Measurements from ENCODE around the gene KHDRBS2.
A peak's percentile ranks its signal among the peaks of the same experiment; 100 is the strongest.

KHDRBS2 gene

DNA sequence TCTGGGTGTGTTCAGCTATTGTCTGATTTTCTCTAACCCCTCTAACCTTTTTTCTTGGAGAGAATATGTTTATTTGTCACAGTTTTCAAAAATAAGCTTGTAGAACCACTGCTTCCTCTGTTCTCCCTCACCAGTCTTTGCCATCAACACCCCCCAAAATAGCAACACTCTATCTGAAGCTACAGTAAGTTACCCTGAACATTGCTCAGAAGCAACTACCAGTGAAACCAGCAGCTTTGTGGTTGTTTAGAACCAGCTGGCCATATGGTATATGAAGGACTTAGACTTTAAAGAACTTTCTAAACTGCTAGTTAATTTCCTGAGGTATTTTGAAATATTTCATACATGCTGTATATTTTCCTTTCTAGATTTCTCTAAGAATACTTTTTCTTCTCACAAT lies 242.9 kb downstream of the KHDRBS2 start:
- H2AK5ac ChIP-seq (ENCODE audit: low read depth, low read length): no peak overlapping the region
- no peaks in the 10 kb centered on the region for H3K36me3 ChIP-seq (replicated peaks in 1 of 2; ENCODE audit: control insufficient read depth in 2 of 2, insufficient read depth in 2 of 2, low read length in 2 of 2)
- no peak overlapping the region for H3K18ac ChIP-seq (ENCODE audit: low read length)
- H3K14ac ChIP-seq (ENCODE audit: low read length): no peak overlapping the region
- no peak overlapping the region for H3K4ac ChIP-seq (ENCODE audit: low read length)
- H3K9ac ChIP-seq (ENCODE audit: low read depth, low read length, poor library complexity): no peak overlapping the region
- DNase-seq (ENCODE audit: low spot score): no peak
- no peak overlapping the region for H2BK15ac ChIP-seq (ENCODE audit: low read length)
- no peak overlapping the region for H3K4me3 ChIP-seq (ENCODE audit: low read length in 2 of 2)
- H4K91ac ChIP-seq (ENCODE audit: low read depth, low read length, poor library complexity): no peak overlapping the region
- no peak overlapping the region for H2BK12ac ChIP-seq (ENCODE audit: low read length)
- H3K9me3 ChIP-seq (replicated peaks in 1 of 2; ENCODE audit: control insufficient read depth in 2 of 2, insufficient read depth in 1 of 2, low read depth in 1 of 2, low read length in 2 of 2): no peaks in the 10 kb centered on the region
- no peak overlapping the region for H3K4me2 ChIP-seq (ENCODE audit: insufficient read depth, low read length, poor library complexity, severe bottlenecking)
- no peak overlapping the region for H3K27ac ChIP-seq (replicated peaks; ENCODE audit: low read length)
- no peaks in the 10 kb centered on the region for H3K27me3 ChIP-seq (ENCODE audit: control insufficient read depth in 3 of 3, insufficient read depth in 3 of 3, low read depth in 1 of 3, low read length in 3 of 3)
- no peak overlapping the region for H2BK5ac ChIP-seq (ENCODE audit: low read length)
- no peak overlapping the region for H4K8ac ChIP-seq (ENCODE audit: low read depth, low read length)
- no peak overlapping the region for H3K23ac ChIP-seq (ENCODE audit: low read depth, low read length, poor library complexity)
- H3K4me1 ChIP-seq (ENCODE audit: control insufficient read depth in 2 of 2, insufficient read depth in 1 of 2, low read depth in 1 of 2, low read length in 2 of 2): no peaks in the 10 kb centered on the region
- H2AFZ ChIP-seq (ENCODE audit: low read length): no peak overlapping the region
- H3K79me1 ChIP-seq (ENCODE audit: low read depth, low read length): no peaks in the 10 kb centered on the region
- H2BK120ac ChIP-seq (ENCODE audit: low read depth, low read length): no peak overlapping the region

GRCh38 chr6:62042429-62042828 lies 243.6 kb downstream of the KHDRBS2 start:
- Histone ChIP-seq H2AFZ (ENCODE audit: low read length) (peak overlapping the region; percentile 9), H2BK5ac (ENCODE audit: low read length) (no peak overlapping the region), H3K36me3 (replicated peaks in 1 of 2; ENCODE audit: control insufficient read depth in 2 of 2, insufficient read depth in 2 of 2, low read length in 2 of 2) (no peaks in the 10 kb centered on the region), H3K27ac (replicated peaks; ENCODE audit: low read length) (no peak overlapping the region), H4K91ac (ENCODE audit: low read depth, low read length, poor library complexity) (no peak overlapping the region), H3K23ac (ENCODE audit: low read depth, low read length, poor library complexity) (no peak overlapping the region), H3K18ac (ENCODE audit: low read length) (no peak overlapping the region), H3K4me2 (ENCODE audit: insufficient read depth, low read length, poor library complexity, severe bottlenecking) (no peak overlapping the region), H3K4me1 (ENCODE audit: control insufficient read depth in 2 of 2, insufficient read depth in 1 of 2, low read depth in 1 of 2, low read length in 2 of 2) (no peaks in the 10 kb centered on the region), H3K4ac (ENCODE audit: low read length) (no peak overlapping the region), H3K9ac (ENCODE audit: low read depth, low read length, poor library complexity) (no peak overlapping the region), H3K27me3 (ENCODE audit: control insufficient read depth in 3 of 3, insufficient read depth in 3 of 3, low read depth in 1 of 3, low read length in 3 of 3) (no peaks in the 10 kb centered on the region), H2BK15ac (ENCODE audit: low read length) (no peak overlapping the region), H4K8ac (ENCODE audit: low read depth, low read length) (no peak overlapping the region), H3K9me3 (replicated peaks in 1 of 2; ENCODE audit: control insufficient read depth in 2 of 2, insufficient read depth in 1 of 2, low read depth in 1 of 2, low read length in 2 of 2) (no peaks in the 10 kb centered on the region), H3K4me3 (ENCODE audit: low read length in 2 of 2) (no peak overlapping the region), H2BK120ac (ENCODE audit: low read depth, low read length) (no peak overlapping the region), H3K14ac (ENCODE audit: low read length) (no peak overlapping the region), H2BK12ac (ENCODE audit: low read length) (no peak overlapping the region), H3K79me1 (ENCODE audit: low read depth, low read length) (no peaks in the 10 kb centered on the region), H2AK5ac (ENCODE audit: low read depth, low read length) (no peak overlapping the region)
- no peak for DNase-seq (ENCODE audit: low spot score)

- H3K36me3 ChIP-seq (replicated peaks in 1 of 2; ENCODE audit: control insufficient read depth in 2 of 2, insufficient read depth in 2 of 2, low read length in 2 of 2): no peaks in the 10 kb centered on the region
- WGBS, 2 donors (ENCODE audit: extremely low coverage in 2 of 2, insufficient read length in 2 of 2, insufficient replicate concordance in 1 of 2): no CpG with 5 or more reads among the region's 1 CpG
- H3K27me3 ChIP-seq (ENCODE audit: control insufficient read depth in 3 of 3, insufficient read depth in 3 of 3, low read depth in 1 of 3, low read length in 3 of 3): no peaks in the 10 kb centered on the region
- H3K9ac ChIP-seq (ENCODE audit: low read depth, low read length, poor library complexity): no peak overlapping the region
- H3K18ac ChIP-seq (ENCODE audit: low read length): no peak overlapping the region
- DNase-seq (ENCODE audit: low spot score): no peak
- no peak overlapping the region for H3K27ac ChIP-seq (replicated peaks; ENCODE audit: low read length)
- no peaks in the 10 kb centered on the region for H3K79me1 ChIP-seq (ENCODE audit: low read depth, low read length)
- no peak overlapping the region for H4K91ac ChIP-seq (ENCODE audit: low read depth, low read length, poor library complexity)
- H2AFZ ChIP-seq (ENCODE audit: low read length): no peak overlapping the region
- no peak overlapping the region for H3K14ac ChIP-seq (ENCODE audit: low read length)
- no peak overlapping the region for H3K4me2 ChIP-seq (ENCODE audit: insufficient read depth, low read length, poor library complexity, severe bottlenecking)
- H2BK12ac ChIP-seq (ENCODE audit: low read length): no peak overlapping the region
- H2AK5ac ChIP-seq (ENCODE audit: low read depth, low read length): no peak overlapping the region
- H2BK15ac ChIP-seq (ENCODE audit: low read length): no peak overlapping the region
- no peak overlapping the region for H4K8ac ChIP-seq (ENCODE audit: low read depth, low read length)
- H3K9me3 ChIP-seq (replicated peaks in 1 of 2; ENCODE audit: control insufficient read depth in 2 of 2, insufficient read depth in 1 of 2, low read depth in 1 of 2, low read length in 2 of 2): no peaks in the 10 kb centered on the region
- no peak overlapping the region for H3K4ac ChIP-seq (ENCODE audit: low read length)
- no peak overlapping the region for H3K4me3 ChIP-seq (ENCODE audit: low read length in 2 of 2)
- no peak overlapping the region for H2BK120ac ChIP-seq (ENCODE audit: low read depth, low read length)
- H3K23ac ChIP-seq (ENCODE audit: low read depth, low read length, poor library complexity): no peak overlapping the region
- H2BK5ac ChIP-seq (ENCODE audit: low read length): no peak overlapping the region
- no peaks in the 10 kb centered on the region for H3K4me1 ChIP-seq (ENCODE audit: control insufficient read depth in 2 of 2, insufficient read depth in 1 of 2, low read depth in 1 of 2, low read length in 2 of 2)
Measured at GRCh38 chr6:62039605-62040004, 246.4 kb downstream of the KHDRBS2 start.

GRCh38 chr6:62037445-62037844 lies 248.6 kb downstream of the KHDRBS2 start:
- Histone ChIP-seq H2BK120ac (ENCODE audit: low read depth, low read length) (no peak overlapping the region), H3K18ac (ENCODE audit: low read length) (no peak overlapping the region), H3K4me3 (ENCODE audit: low read length in 2 of 2) (no peak overlapping the region), H4K91ac (ENCODE audit: low read depth, low read length, poor library complexity) (no peak overlapping the region), H2BK5ac (ENCODE audit: low read length) (no peak overlapping the region), H3K79me1 (ENCODE audit: low read depth, low read length) (no peaks in the 10 kb centered on the region), H3K27me3 (ENCODE audit: control insufficient read depth in 3 of 3, insufficient read depth in 3 of 3, low read depth in 1 of 3, low read length in 3 of 3) (no peaks in the 10 kb centered on the region), H3K4me1 (ENCODE audit: control insufficient read depth in 2 of 2, insufficient read depth in 1 of 2, low read depth in 1 of 2, low read length in 2 of 2) (no peaks in the 10 kb centered on the region), H3K9ac (ENCODE audit: low read depth, low read length, poor library complexity) (no peak overlapping the region), H3K4ac (ENCODE audit: low read length) (no peak overlapping the region), H3K27ac (replicated peaks; ENCODE audit: low read length) (no peak overlapping the region), H4K8ac (ENCODE audit: low read depth, low read length) (no peak overlapping the region), H2AK5ac (ENCODE audit: low read depth, low read length) (no peak overlapping the region), H3K14ac (ENCODE audit: low read length) (no peak overlapping the region), H2BK15ac (ENCODE audit: low read length) (no peak overlapping the region), H2AFZ (ENCODE audit: low read length) (no peak overlapping the region), H3K23ac (ENCODE audit: low read depth, low read length, poor library complexity) (no peak overlapping the region), H3K4me2 (ENCODE audit: insufficient read depth, low read length, poor library complexity, severe bottlenecking) (no peak overlapping the region), H2BK12ac (ENCODE audit: low read length) (no peak overlapping the region), H3K9me3 (replicated peaks in 1 of 2; ENCODE audit: control insufficient read depth in 2 of 2, insufficient read depth in 1 of 2, low read depth in 1 of 2, low read length in 2 of 2) (no peaks in the 10 kb centered on the region), H3K36me3 (replicated peaks in 1 of 2; ENCODE audit: control insufficient read depth in 2 of 2, insufficient read depth in 2 of 2, low read length in 2 of 2) (no peaks in the 10 kb centered on the region)
- no peak for DNase-seq (ENCODE audit: low spot score)
- no CpG with 5 or more reads among the region's 2 CpGs for WGBS, 2 donors (ENCODE audit: extremely low coverage in 2 of 2, insufficient read length in 2 of 2, insufficient replicate concordance in 1 of 2)
